ENCODE measurements around the gene JAG2.

JAG2 gene

DNA sequence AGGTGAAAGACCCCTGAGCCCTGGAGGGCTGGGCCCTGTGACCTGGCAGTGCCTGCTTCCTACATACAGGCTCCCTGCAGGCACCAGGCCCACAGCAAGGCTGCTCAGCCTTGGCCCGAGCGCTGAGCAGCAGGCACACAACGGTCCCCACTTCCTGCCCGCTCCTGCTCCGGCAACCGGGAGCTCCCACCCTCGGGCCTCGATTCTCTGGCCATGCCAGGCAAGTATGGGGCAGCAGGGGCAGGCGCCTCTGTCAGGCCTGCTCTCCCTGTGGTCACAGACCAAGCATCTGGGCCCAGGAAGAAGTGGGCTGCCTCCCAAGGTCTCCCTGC lies 43.1 kb upstream of the JAG2 start:
- ATAC-seq: no peak

DNA sequence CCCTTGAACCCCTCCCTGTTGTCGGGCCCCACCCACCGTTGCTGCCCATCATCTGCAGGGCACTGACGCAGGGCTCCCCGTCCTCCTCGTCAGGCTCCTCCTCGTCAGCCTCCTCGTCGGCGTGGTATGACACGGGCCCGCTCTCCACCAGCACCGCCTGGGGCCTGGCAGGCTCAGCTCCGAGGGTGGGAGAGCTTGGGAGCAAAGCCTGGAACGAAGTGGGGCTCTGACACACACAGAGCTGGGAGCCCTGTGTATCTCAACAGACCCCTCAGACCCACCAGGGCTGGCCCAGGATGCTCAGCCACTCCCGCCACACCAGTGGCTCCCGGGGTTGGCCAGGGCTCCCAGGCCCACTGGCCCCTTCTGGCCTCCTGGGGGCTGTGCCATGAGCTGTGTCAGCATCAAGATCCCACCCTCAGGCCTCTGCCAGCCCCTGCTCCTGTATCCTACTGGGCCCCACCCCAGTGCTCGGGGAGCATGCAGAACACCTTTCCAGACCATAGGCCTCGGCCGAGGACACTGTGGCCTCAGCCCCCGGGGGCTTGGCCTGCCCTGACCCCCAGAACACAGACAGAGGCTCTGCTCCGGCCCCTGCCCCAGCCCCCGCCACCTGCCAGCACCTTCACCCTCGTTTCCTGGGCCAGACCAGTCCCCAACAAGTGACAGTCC lies 42.6 kb upstream of the JAG2 start:
- ATAC-seq: no peak
- TF ChIP-seq PPARA (CRISPR knock-in tag; IDR thresholded peaks at IDR 0.05; ENCODE audit: borderline replicate concordance) (no peak), ZFP30 (CRISPR knock-in tag; IDR thresholded peaks at IDR 0.05) (no peak)

More for the DNA sequence above, 43.1 kb upstream of the JAG2 start:
- no peak for TF ChIP-seq SNAI2 (CRISPR knock-in tag; IDR thresholded peaks at IDR 0.05)
- TF ChIP-seq, protein P1, sequence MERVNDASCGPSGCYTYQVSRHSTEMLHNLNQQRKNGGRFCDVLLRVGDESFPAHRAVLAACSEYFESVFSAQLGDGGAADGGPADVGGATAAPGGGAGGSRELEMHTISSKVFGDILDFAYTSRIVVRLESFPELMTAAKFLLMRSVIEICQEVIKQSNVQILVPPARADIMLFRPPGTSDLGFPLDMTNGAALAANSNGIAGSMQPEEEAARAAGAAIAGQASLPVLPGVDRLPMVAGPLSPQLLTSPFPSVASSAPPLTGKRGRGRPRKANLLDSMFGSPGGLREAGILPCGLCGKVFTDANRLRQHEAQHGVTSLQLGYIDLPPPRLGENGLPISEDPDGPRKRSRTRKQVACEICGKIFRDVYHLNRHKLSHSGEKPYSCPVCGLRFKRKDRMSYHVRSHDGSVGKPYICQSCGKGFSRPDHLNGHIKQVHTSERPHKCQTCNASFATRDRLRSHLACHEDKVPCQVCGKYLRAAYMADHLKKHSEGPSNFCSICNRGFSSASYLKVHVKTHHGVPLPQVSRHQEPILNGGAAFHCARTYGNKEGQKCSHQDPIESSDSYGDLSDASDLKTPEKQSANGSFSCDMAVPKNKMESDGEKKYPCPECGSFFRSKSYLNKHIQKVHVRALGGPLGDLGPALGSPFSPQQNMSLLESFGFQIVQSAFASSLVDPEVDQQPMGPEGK (CRISPR knock-in tag; IDR thresholded peaks at IDR 0.05; ENCODE audit: borderline replicate concordance): no peak
- no peak for TF ChIP-seq ZNF565 (CRISPR knock-in tag; conservative IDR thresholded peaks at IDR 0.05; ENCODE audit: low read depth)
- TF ChIP-seq ZC3H10 (CRISPR knock-in tag; IDR thresholded peaks at IDR 0.05): no peak
- TF ChIP-seq, protein P2, sequence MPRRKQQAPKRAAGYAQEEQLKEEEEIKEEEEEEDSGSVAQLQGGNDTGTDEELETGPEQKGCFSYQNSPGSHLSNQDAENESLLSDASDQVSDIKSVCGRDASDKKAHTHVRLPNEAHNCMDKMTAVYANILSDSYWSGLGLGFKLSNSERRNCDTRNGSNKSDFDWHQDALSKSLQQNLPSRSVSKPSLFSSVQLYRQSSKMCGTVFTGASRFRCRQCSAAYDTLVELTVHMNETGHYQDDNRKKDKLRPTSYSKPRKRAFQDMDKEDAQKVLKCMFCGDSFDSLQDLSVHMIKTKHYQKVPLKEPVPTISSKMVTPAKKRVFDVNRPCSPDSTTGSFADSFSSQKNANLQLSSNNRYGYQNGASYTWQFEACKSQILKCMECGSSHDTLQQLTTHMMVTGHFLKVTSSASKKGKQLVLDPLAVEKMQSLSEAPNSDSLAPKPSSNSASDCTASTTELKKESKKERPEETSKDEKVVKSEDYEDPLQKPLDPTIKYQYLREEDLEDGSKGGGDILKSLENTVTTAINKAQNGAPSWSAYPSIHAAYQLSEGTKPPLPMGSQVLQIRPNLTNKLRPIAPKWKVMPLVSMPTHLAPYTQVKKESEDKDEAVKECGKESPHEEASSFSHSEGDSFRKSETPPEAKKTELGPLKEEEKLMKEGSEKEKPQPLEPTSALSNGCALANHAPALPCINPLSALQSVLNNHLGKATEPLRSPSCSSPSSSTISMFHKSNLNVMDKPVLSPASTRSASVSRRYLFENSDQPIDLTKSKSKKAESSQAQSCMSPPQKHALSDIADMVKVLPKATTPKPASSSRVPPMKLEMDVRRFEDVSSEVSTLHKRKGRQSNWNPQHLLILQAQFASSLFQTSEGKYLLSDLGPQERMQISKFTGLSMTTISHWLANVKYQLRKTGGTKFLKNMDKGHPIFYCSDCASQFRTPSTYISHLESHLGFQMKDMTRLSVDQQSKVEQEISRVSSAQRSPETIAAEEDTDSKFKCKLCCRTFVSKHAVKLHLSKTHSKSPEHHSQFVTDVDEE (CRISPR knock-in tag; IDR thresholded peaks at IDR 0.05): no peak
- TF ChIP-seq, protein P3, sequence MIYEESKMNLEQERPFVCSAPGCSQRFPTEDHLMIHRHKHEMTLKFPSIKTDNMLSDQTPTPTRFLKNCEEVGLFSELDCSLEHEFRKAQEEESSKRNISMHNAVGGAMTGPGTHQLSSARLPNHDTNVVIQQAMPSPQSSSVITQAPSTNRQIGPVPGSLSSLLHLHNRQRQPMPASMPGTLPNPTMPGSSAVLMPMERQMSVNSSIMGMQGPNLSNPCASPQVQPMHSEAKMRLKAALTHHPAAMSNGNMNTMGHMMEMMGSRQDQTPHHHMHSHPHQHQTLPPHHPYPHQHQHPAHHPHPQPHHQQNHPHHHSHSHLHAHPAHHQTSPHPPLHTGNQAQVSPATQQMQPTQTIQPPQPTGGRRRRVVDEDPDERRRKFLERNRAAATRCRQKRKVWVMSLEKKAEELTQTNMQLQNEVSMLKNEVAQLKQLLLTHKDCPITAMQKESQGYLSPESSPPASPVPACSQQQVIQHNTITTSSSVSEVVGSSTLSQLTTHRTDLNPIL (CRISPR knock-in tag; IDR thresholded peaks at IDR 0.05; ENCODE audit: low read depth): no peak
- no peak for TF ChIP-seq OSR1 (CRISPR knock-in tag; IDR thresholded peaks at IDR 0.05)
- TF ChIP-seq BACH2 (CRISPR knock-in tag; IDR thresholded peaks at IDR 0.05; ENCODE audit: borderline replicate concordance): no peak

DNA sequence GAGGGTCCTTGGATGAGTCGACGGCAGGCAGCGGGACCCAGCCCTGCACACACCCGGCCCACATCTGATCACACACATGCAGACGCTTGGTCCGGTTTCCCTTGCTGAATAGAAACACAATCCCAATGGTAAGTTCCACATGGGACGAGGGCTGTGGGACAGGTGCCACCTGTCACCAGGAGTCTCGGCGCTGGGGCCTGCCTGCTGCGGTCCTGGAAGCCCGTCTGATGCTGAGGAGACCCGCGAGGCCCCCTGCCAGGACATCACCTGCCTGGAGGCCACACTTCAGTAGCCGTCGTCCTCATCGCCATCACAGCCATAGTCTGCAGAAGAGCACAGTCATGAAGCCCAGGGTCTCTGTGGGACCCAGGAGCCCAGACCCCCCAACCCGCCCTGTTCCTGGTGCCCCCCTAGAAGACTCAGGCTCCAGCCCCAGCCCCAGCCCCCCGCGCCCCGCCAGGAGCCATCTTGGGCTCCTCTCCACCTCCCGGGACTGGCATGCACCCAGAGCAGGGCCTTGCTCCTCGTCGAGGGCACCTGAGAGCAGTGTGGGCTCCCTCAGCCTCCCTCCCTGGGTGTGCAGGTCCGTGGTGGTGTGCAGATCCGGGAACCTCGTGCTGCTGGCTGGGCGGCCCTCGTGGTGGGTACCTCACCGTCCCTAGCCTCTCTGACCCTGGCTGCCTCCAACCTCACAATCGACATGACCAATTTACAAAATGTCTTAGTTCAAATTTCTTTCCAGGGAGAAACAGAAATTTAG lies 41.9 kb upstream of the JAG2 start:
- TF ChIP-seq TCF4 (CRISPR knock-in tag; IDR thresholded peaks at IDR 0.05; ENCODE audit: borderline replicate concordance) (no peak), RARB (CRISPR knock-in tag; IDR thresholded peaks at IDR 0.05) (no peak), ESRRG (CRISPR knock-in tag; IDR thresholded peaks at IDR 0.05) (no peak), TOX (CRISPR knock-in tag; IDR thresholded peaks at IDR 0.05; ENCODE audit: borderline replicate concordance) (no peak), ZFP3 (CRISPR knock-in tag; IDR thresholded peaks at IDR 0.05) (no peak), CSDC2 (CRISPR knock-in tag; IDR thresholded peaks at IDR 0.05) (no peak), OSR1 (CRISPR knock-in tag; IDR thresholded peaks at IDR 0.05) (no peak), ARNTL (CRISPR knock-in tag; IDR thresholded peaks at IDR 0.05; ENCODE audit: borderline replicate concordance, low read depth) (no peak), BACH2 (CRISPR knock-in tag; IDR thresholded peaks at IDR 0.05; ENCODE audit: borderline replicate concordance) (no peak), ZNF565 (CRISPR knock-in tag; conservative IDR thresholded peaks at IDR 0.05; ENCODE audit: low read depth) (no peak), ZFP30 (CRISPR knock-in tag; IDR thresholded peaks at IDR 0.05) (no peak), ZNF70 (CRISPR knock-in tag; IDR thresholded peaks at IDR 0.05) (no peak), ZC3H10 (CRISPR knock-in tag; IDR thresholded peaks at IDR 0.05) (no peak), SNAI2 (CRISPR knock-in tag; IDR thresholded peaks at IDR 0.05) (no peak)
- TF ChIP-seq, protein P4, sequence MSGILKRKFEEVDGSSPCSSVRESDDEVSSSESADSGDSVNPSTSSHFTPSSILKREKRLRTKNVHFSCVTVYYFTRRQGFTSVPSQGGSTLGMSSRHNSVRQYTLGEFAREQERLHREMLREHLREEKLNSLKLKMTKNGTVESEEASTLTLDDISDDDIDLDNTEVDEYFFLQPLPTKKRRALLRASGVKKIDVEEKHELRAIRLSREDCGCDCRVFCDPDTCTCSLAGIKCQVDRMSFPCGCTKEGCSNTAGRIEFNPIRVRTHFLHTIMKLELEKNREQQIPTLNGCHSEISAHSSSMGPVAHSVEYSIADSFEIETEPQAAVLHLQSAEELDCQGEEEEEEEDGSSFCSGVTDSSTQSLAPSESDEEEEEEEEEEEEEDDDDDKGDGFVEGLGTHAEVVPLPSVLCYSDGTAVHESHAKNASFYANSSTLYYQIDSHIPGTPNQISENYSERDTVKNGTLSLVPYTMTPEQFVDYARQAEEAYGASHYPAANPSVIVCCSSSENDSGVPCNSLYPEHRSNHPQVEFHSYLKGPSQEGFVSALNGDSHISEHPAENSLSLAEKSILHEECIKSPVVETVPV (CRISPR knock-in tag; IDR thresholded peaks at IDR 0.05): no peak
- TF ChIP-seq, protein P2 (CRISPR knock-in tag; IDR thresholded peaks at IDR 0.05): no peak
- TF ChIP-seq, protein P1 (CRISPR knock-in tag; IDR thresholded peaks at IDR 0.05; ENCODE audit: borderline replicate concordance): no peak
- no peak for ATAC-seq
